Thoracic aorta (tissue), 2 donors: ENCODE results near the gene GBF1. TPM values are rescaled to one million over a fixed set of nuclear protein-coding genes. Genes with fewer than 3 reads are reported as not detected.

Experiments
- ATAC-seq: fragments of 150-250 bp; one replicate; pipeline ENCODE4 v1.8.0; 2017; ENCODE audit warnings: low read depth; ENCODE audit not compliant: insufficient number of reproducible peaks, low FRiP score
- DNase-seq: peaks from one replicate; pipeline ENCODE4 v3.0.0-alpha.2; 2020; ENCODE audit warnings: low spot score
- H3K27ac ChIP-seq, 2 donors: fragments of 200-600 bp; sonication (generic); 1 replicate in 1 of 2; 2 replicates in 1 of 2; pipeline ENCODE4 v1.5.1; 2016; ENCODE audit warnings: mild to moderate bottlenecking in 2 of 2, moderate library complexity in 2 of 2
- H3K27me3 ChIP-seq: fragments of 200-600 bp; sonication (generic); replicated peaks from 2 replicates; pipeline ENCODE4 v1.6.0; 2016; ENCODE audit warnings: mild to moderate bottlenecking; ENCODE audit not compliant: insufficient read depth
- H3K36me3 ChIP-seq: fragments of 200-600 bp; sonication (generic); one replicate; pipeline ENCODE4 v1.5.1; 2016
- H3K4me1 ChIP-seq, 2 donors: fragments of 200-600 bp; sonication (generic); 1 replicate in 1 of 2; 2 replicates in 1 of 2; pipeline versions ENCODE4 v1.5.1 to v1.6.0; 2016; ENCODE audit warnings: low read depth in 2 of 2, mild to moderate bottlenecking in 1 of 2; ENCODE audit not compliant: control insufficient read depth in 1 of 2
- H3K4me3 ChIP-seq: fragments of 200-600 bp; sonication (generic); 2 replicates; pipeline ENCODE4 v1.5.1; 2016; ENCODE audit warnings: mild to moderate bottlenecking
- H3K9me3 ChIP-seq: fragments of 200-600 bp; sonication (generic); 2 replicates; pipeline ENCODE4 v1.5.1; 2016
- CTCF ChIP-seq: fragments of 200-600 bp; sonication (generic); IDR thresholded peaks from one replicate; pipeline ENCODE4 v1.5.1; 2019; ENCODE audit warnings: antibody characterized with exemption
- total RNA-seq, 2 donors: library from RNA; depleted of rRNA; stranded (reverse); fragments of >200 nt; gene quantifications; one replicate each; pipeline versions ENCODE4 v1.1.0 to v1.2.3, GENCODE V29; 2016

Gene GBF1
- total RNA-seq, 2 donors from 2014 or later: 38.1 to 44.9 TPM

GRCh38 chr10:102233997-102234396 is 11.3 kb upstream of the GBF1 start:
- Histone ChIP-seq H3K27me3 (peaks cover 11% of the 10 kb centered on the region), H3K27ac (no peak overlapping the region), H3K4me1 (peaks cover 13 to 20% of the 10 kb centered on the region in 2 donors), H3K4me3 (no peak overlapping the region), H3K36me3 (no peaks in the 10 kb centered on the region), H3K9me3 (no peaks in the 10 kb centered on the region)
- ATAC-seq: no peak
- TF ChIP-seq CTCF: no peak
- no peak for DNase-seq

GRCh38 chr10:102234888-102235597 is 10.3 kb upstream of the GBF1 start:
- TF ChIP-seq CTCF: no peak
- Histone ChIP-seq H3K27me3 (peaks cover 11% of the 10 kb centered on the region), H3K4me1 (peaks cover 12 to 17% of the 10 kb centered on the region in 2 donors), H3K27ac (no peak overlapping the region), H3K4me3 (no peak overlapping the region), H3K9me3 (no peaks in the 10 kb centered on the region), H3K36me3 (no peaks in the 10 kb centered on the region)
- ATAC-seq: no peak
- DNase-seq: no peak

DNA sequence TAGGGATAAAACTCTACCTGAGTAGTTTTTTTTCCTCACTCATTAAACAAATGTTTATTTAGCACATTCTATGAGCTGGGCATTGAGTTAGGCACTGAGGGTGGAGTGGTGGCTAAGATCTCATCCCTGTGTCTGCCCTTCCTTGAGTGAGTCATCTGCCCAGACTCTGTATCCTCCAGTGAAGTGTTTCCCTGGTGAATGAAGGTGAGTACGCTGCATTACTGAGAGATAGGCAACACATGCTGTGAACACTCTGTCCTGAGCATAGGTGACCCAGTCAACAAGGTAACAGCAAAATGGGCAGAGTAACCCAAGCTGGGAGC is 9.8 kb upstream of the GBF1 start:
- Histone ChIP-seq H3K36me3 (no peaks in the 10 kb centered on the region), H3K27me3 (peaks cover 11% of the 10 kb centered on the region), H3K4me3 (no peak overlapping the region), H3K27ac (no peak overlapping the region), H3K4me1 (peaks cover 8 to 16% of the 10 kb centered on the region in 2 donors), H3K9me3 (no peaks in the 10 kb centered on the region)
- ATAC-seq (no peak), DNase-seq (no peak)
- TF ChIP-seq CTCF: no peak

DNA sequence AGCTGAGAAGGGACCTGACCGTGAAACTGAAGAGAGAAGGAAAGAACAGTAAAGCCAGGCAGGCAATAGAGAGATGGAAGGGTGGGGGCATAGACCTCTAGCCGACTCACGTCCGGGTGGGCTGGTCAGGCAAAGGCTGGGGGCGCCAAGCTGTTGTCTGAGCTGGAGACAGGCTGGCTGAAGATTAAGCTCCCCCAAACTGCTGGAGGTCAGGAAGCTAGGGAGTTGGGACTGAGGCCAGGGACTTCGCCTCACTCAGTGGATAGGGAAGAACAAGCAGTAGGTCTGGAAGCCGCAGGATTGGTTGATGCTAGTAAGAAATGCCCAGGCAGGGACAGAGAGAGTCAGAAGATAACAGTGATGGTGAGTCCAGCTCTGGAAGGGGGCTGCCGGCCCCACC is 9.3 kb upstream of the GBF1 start:
- TF ChIP-seq CTCF: no peak
- H3K36me3 ChIP-seq: no peaks in the 10 kb centered on the region
- H3K9me3 ChIP-seq: no peaks in the 10 kb centered on the region
- H3K27ac ChIP-seq: no peak overlapping the region
- no peak for ATAC-seq
- no peak for DNase-seq
- H3K4me3 ChIP-seq: no peak overlapping the region
- peaks cover 11 to 16% of the 10 kb centered on the region in 2 donors for H3K4me1 ChIP-seq
- peaks cover 7% of the 10 kb centered on the region for H3K27me3 ChIP-seq

DNA sequence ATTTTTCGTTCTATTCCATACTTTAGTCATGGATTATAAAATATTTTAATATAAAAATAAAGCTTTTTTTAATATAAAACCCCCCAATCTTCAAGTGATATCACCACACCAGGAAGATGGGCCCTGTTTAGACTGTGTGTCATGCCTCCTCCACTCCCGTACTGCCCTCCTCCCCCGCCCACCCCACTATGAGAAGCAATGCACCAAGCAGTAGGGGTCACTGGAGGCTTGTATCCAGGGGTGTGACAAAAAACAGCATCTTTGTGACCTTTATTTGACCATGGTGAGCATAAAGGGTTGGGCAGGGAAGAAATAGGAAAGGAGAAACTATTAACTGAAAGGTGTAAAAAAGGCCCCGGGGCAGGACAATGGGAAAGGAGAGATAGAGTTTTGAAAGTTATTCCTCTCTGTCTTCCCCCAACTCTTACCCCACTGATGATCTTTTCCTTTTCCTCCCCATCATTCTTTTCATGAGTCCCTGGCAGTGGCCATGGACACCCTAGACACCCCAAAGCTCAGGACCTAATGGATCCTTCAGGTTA is 7.5 kb upstream of the GBF1 start:
- Histone ChIP-seq H3K4me3 (no peak overlapping the region), H3K27me3 (no peaks in the 10 kb centered on the region), H3K36me3 (no peaks in the 10 kb centered on the region), H3K9me3 (no peaks in the 10 kb centered on the region), H3K27ac (no peak overlapping the region), H3K4me1 (peaks cover 8 to 17% of the 10 kb centered on the region in 2 donors)
- ATAC-seq (no peak), DNase-seq (no peak)
- TF ChIP-seq CTCF: no peak
